Activated T-cell treated with anti-CD3 and anti-CD28 coated beads for 48 hours (primary cell): ENCODE data around the gene ARIH1.
"Not testable (repeated sequence)": the region's sequence is repeated elsewhere in the genome, so short reads cannot be mapped to it uniquely, and the experiment has no call there.

Experiments
- DNase-seq: peaks from one replicate; pipeline ENCODE4 v3.0.0-alpha.2; 2020; ENCODE audit warnings: low read depth

The ARIH1 gene

GRCh38 chr15:72473614-72474465 is at the start of gene ARIH1:
Gene ARIH1 (plus strand): TSS chr15:72474330. CDS start chr15:72474640, 310 bp downstream.
- peak; percentile 96 for DNase-seq

- no peak for DNase-seq
Measured at GRCh38 chr15:72426753-72427152, 47.4 kb upstream of the ARIH1 start.

GRCh38 chr15:72437650-72438316 is 36.3 kb upstream of the ARIH1 start:
- DNase-seq: no peak

GRCh38 chr15:72442848-72443247 is 31.3 kb upstream of the ARIH1 start:
- DNase-seq: not testable (repeated sequence)

- no peak for DNase-seq
Measured at GRCh38 chr15:72445426-72445825, 28.7 kb upstream of the ARIH1 start.

GRCh38 chr15:72450805-72451204 is 23.3 kb upstream of the ARIH1 start:
- no peak for DNase-seq

GRCh38 chr15:72451224-72451623 is 22.9 kb upstream of the ARIH1 start:
- DNase-seq: no peak

- no peak for DNase-seq
Measured at GRCh38 chr15:72456684-72457083, 17.4 kb upstream of the ARIH1 start.

GRCh38 chr15:72460402-72460801 is 13.7 kb upstream of the ARIH1 start:
- no peak for DNase-seq

GRCh38 chr15:72463702-72464101 is 10.4 kb upstream of the ARIH1 start:
- no peak for DNase-seq

GRCh38 chr15:72464251-72464650 is 9.9 kb upstream of the ARIH1 start:
- DNase-seq: no peak

GRCh38 chr15:72468103-72468502 is 6.0 kb upstream of the ARIH1 start:
- no peak for DNase-seq

GRCh38 chr15:72472992-72473610 is 1.0 kb upstream of the ARIH1 start:
- no peak for DNase-seq

- no peak for DNase-seq
Measured at GRCh38 chr15:72474466-72474911, 359 bp downstream of the ARIH1 start.

- DNase-seq: peak; percentile 72
Measured at GRCh38 chr15:72474912-72475628, 940 bp downstream of the ARIH1 start.

- DNase-seq: no peak
Measured at GRCh38 chr15:72475674-72476073, 1.5 kb downstream of the ARIH1 start.

GRCh38 chr15:72476330-72476729 is 2.2 kb downstream of the ARIH1 start:
- DNase-seq: not testable (repeated sequence)

GRCh38 chr15:72481015-72481659 is 7.0 kb downstream of the ARIH1 start:
- no peak for DNase-seq

- DNase-seq: no peak
Measured at GRCh38 chr15:72482275-72482674, 8.1 kb downstream of the ARIH1 start.

- no peak for DNase-seq
Measured at GRCh38 chr15:72483279-72483678, 9.1 kb downstream of the ARIH1 start.

- no peak for DNase-seq
Measured at GRCh38 chr15:72486144-72486543, 12.0 kb downstream of the ARIH1 start.
